ENCODE results near the gene ZDHHC22. TPM values are rescaled to one million over a fixed set of nuclear protein-coding genes. Genes with fewer than 3 reads are reported as not detected.

Gene ZDHHC22, protein sequence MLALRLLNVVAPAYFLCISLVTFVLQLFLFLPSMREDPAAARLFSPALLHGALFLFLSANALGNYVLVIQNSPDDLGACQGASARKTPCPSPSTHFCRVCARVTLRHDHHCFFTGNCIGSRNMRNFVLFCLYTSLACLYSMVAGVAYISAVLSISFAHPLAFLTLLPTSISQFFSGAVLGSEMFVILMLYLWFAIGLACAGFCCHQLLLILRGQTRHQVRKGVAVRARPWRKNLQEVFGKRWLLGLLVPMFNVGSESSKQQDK
- total RNA-seq = under 0.01 TPM in 1 of 2 replicates, not detected in the other

GRCh38 chr14:77141214-77142004, at the start of gene ZDHHC22:
TSS of gene ZDHHC22 (minus strand) at chr14:77141791. CDS start at chr14:77139738, 2,053 bp downstream.

GRCh38 chr14:77181603-77182437, 40.2 kb upstream of the ZDHHC22 start, which contains the start of gene TMEM63C:
TSS of gene TMEM63C (plus strand) at chr14:77181798. CDS start at chr14:77218814, 37,016 bp downstream.

GRCh38 chr14:77097700-77098528, 43.7 kb downstream of the ZDHHC22 start, which contains the start of gene CIPC:
TSS of gene CIPC (plus strand) at chr14:77098258. CDS start at chr14:77105709, 7,451 bp downstream.

Other genes with a start within 250 kb of the ZDHHC22 start
- gene IRF2BPL, start 113.1 kb downstream of the ZDHHC22 start, total RNA-seq = 13.0 and 14.3 TPM in 2 replicates
- 14.3 and 16.7 TPM in 2 replicates for gene CIPC, start 43.5 kb downstream of the ZDHHC22 start, total RNA-seq
- gene TMEM63C, start 40.0 kb upstream of the ZDHHC22 start, total RNA-seq = 0.32 TPM in 1 of 2 replicates, not detected in the other
- gene NGB, start 129.4 kb upstream of the ZDHHC22 start, total RNA-seq = not detected in 2 replicates
- gene POMT2, start 179.1 kb upstream of the ZDHHC22 start, total RNA-seq = 8.4 and 10.0 TPM in 2 replicates
- 14.3 and 23.4 TPM in 2 replicates for gene GSTZ1, start 179.2 kb upstream of the ZDHHC22 start, total RNA-seq
- gene TMED8, start 235.3 kb upstream of the ZDHHC22 start, total RNA-seq = 11.0 and 13.8 TPM in 2 replicates
- gene SAMD15, start 235.6 kb upstream of the ZDHHC22 start, total RNA-seq = 2.3 and 4.0 TPM in 2 replicates

All from epithelial cell of umbilical artery (primary cell).